A549 (cell line): ENCODE measurements around the gene RFC4.

Source experiments
- CEBPB ChIP-seq, 2 experiments: fragments of >200 bp in 1 of 2; sonication (Bioruptor Twin) in 1 of 2; formaldehyde crosslinking in 1 of 2; IDR thresholded peaks; 2 replicates each; pipeline ENCODE4 v1.6.1; 2012 to 2016
- CHD4 ChIP-seq: fragments of 200-600 bp; sonication (generic); IDR thresholded peaks from 2 replicates; pipeline ENCODE4 v1.6.1; 2016; ENCODE audit warnings: antibody characterized with exemption, mild to moderate bottlenecking, borderline replicate concordance
- EP300 ChIP-seq, 2 experiments: fragments of >200 bp; sonication (Bioruptor Twin); formaldehyde crosslinking; IDR thresholded peaks; 2 replicates in 1 of 2; 3 replicates in 1 of 2; pipeline ENCODE4 v1.6.1; 2016 to 2017
- NPAS2 ChIP-seq: fragments of 250-450 bp; sonication (Bioruptor Pico); IDR thresholded peaks from 2 replicates; pipeline ENCODE4 v1.8.0; 2022; ENCODE audit warnings: mild to moderate bottlenecking, moderate library complexity, borderline replicate concordance
- RCOR1 ChIP-seq: fragments of 150-350 bp; IDR thresholded peaks from 2 replicates; pipeline ENCODE4 v1.6.1; 2014; ENCODE audit warnings: antibody characterized with exemption, low read length, low read depth
- ZFP36 ChIP-seq: fragments of 450-650 bp; IDR thresholded peaks from 2 replicates; pipeline ENCODE4 v1.6.1; 2014; ENCODE audit warnings: borderline replicate concordance; ENCODE audit not compliant: partially characterized antibody
- TF ChIP-seq, protein P1 (sequence below): fragments of >200 bp; sonication (Bioruptor Twin); formaldehyde crosslinking; IDR thresholded peaks from 3 replicates; pipeline ENCODE4 v1.5.1; 2016
- TF ChIP-seq, protein P2 (sequence below): IDR thresholded peaks from 2 replicates; pipeline ENCODE4 v1.6.1; 2012
- TF ChIP-seq, protein P3 (sequence below): fragments of 200-600 bp; sonication (generic); IDR thresholded peaks from 2 replicates; pipeline ENCODE4 v1.6.1; 2016; ENCODE audit warnings: antibody characterized with exemption, mild to moderate bottlenecking, moderate library complexity
- TF ChIP-seq, protein P4 (sequence below): fragments of 450-650 bp; IDR thresholded peaks from 2 replicates; pipeline ENCODE4 v1.6.1; 2014; ENCODE audit warnings: antibody characterized with exemption

DNA sequence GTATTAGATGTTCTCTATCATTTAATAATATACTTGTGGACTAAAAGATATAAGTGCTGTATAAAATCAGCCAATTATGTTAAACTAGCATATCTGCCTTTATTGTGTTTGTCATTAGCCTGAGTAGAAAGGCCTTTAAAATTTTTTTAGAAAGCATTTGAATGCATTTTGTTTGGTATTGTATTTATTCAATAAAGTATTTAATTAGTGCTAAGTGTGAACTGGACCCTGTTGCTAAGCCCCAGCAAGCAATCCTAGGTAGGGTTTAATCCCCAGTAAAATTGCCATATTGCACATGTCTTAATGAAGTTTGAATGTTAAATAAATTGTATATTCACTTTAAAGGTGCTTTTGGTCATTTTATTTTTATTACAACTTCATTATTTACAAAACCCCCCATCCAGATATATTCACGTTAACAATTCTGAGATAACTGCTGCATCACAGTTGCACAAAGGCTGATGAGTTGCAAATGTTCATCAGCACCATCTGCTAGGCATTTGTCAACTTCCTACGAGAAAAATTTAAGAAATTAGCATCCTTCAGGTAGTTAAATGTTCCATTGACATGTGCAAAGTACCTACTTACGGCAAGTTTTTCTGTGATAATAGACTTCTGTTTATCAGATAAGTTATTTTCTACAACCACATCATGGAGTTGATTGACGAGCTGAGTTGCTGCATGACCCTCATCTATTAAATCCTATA lies 16.6 kb downstream of the RFC4 start:
- TF ChIP-seq, protein P1, sequence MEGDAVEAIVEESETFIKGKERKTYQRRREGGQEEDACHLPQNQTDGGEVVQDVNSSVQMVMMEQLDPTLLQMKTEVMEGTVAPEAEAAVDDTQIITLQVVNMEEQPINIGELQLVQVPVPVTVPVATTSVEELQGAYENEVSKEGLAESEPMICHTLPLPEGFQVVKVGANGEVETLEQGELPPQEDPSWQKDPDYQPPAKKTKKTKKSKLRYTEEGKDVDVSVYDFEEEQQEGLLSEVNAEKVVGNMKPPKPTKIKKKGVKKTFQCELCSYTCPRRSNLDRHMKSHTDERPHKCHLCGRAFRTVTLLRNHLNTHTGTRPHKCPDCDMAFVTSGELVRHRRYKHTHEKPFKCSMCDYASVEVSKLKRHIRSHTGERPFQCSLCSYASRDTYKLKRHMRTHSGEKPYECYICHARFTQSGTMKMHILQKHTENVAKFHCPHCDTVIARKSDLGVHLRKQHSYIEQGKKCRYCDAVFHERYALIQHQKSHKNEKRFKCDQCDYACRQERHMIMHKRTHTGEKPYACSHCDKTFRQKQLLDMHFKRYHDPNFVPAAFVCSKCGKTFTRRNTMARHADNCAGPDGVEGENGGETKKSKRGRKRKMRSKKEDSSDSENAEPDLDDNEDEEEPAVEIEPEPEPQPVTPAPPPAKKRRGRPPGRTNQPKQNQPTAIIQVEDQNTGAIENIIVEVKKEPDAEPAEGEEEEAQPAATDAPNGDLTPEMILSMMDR = no peak
- TF ChIP-seq ZFP36 = no peak
- TF ChIP-seq, protein P2, sequence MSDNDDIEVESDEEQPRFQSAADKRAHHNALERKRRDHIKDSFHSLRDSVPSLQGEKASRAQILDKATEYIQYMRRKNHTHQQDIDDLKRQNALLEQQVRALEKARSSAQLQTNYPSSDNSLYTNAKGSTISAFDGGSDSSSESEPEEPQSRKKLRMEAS = no peak
- TF ChIP-seq CEBPB (IDR thresholded peaks at IDR 0.05) = no peak
- TF ChIP-seq RCOR1 = no peak
- no peak for TF ChIP-seq CHD4
- TF ChIP-seq NPAS2 (CRISPR knock-in tag) = no peak
- TF ChIP-seq EP300 (IDR thresholded peaks at IDR 0.05) = no peak
- TF ChIP-seq, protein P3, sequence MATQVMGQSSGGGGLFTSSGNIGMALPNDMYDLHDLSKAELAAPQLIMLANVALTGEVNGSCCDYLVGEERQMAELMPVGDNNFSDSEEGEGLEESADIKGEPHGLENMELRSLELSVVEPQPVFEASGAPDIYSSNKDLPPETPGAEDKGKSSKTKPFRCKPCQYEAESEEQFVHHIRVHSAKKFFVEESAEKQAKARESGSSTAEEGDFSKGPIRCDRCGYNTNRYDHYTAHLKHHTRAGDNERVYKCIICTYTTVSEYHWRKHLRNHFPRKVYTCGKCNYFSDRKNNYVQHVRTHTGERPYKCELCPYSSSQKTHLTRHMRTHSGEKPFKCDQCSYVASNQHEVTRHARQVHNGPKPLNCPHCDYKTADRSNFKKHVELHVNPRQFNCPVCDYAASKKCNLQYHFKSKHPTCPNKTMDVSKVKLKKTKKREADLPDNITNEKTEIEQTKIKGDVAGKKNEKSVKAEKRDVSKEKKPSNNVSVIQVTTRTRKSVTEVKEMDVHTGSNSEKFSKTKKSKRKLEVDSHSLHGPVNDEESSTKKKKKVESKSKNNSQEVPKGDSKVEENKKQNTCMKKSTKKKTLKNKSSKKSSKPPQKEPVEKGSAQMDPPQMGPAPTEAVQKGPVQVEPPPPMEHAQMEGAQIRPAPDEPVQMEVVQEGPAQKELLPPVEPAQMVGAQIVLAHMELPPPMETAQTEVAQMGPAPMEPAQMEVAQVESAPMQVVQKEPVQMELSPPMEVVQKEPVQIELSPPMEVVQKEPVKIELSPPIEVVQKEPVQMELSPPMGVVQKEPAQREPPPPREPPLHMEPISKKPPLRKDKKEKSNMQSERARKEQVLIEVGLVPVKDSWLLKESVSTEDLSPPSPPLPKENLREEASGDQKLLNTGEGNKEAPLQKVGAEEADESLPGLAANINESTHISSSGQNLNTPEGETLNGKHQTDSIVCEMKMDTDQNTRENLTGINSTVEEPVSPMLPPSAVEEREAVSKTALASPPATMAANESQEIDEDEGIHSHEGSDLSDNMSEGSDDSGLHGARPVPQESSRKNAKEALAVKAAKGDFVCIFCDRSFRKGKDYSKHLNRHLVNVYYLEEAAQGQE = no peak
- TF ChIP-seq, protein P4, sequence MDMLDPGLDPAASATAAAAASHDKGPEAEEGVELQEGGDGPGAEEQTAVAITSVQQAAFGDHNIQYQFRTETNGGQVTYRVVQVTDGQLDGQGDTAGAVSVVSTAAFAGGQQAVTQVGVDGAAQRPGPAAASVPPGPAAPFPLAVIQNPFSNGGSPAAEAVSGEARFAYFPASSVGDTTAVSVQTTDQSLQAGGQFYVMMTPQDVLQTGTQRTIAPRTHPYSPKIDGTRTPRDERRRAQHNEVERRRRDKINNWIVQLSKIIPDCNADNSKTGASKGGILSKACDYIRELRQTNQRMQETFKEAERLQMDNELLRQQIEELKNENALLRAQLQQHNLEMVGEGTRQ = no peak
